Activated naive CD4-positive, alpha-beta T cell treated with anti-CD3 and anti-CD28 coated beads, Interleukin-2, amount 50 U/mL, for 72 hours (primary cell): Measurements from ENCODE around the gene GXYLT1. TPM values are rescaled to one million over a fixed set of nuclear protein-coding genes. Genes with fewer than 3 reads are reported as not detected.
"Not testable (repeated sequence)": the region's sequence is repeated elsewhere in the genome, so short reads cannot be mapped to it uniquely, and the experiment has no call there.

Source experiments
- ATAC-seq, 2 donors: fragments of 150-1000 bp; cut with Tn5 transposase; 2 replicates each; pipeline ENCODE4 v1.10.0; 2021; ENCODE audit warnings: mild to moderate bottlenecking in 2 of 2, moderate library complexity in 2 of 2
- DNase-seq, 2 donors: peaks; one replicate each; pipeline ENCODE4 v3.0.0; 2021 to 2022; ENCODE audit warnings: low spot score in 2 of 2
- H3K27ac Mint-ChIP-seq, 2 donors: one replicate each; pipeline ENCODE4 v1.8.0; 2022; ENCODE audit warnings: mild to moderate bottlenecking in 2 of 2, mixed read lengths in 2 of 2
- H3K36me3 Mint-ChIP-seq, 2 donors: one replicate each; pipeline ENCODE4 v1.8.0; 2022; ENCODE audit warnings: mixed read lengths in 2 of 2
- H3K9me3 Mint-ChIP-seq, 2 donors: one replicate each; pipeline ENCODE4 v1.8.0; 2022; ENCODE audit warnings: mixed read lengths in 2 of 2
- total RNA-seq, 2 donors: library from RNA; stranded (reverse); gene quantifications; one replicate each; pipeline ENCODE4 v1.2.3, GENCODE V29; 2022

The GXYLT1 gene
- total RNA-seq, 2 donors from 2014 or later: 7.0 to 8.8 TPM

DNA sequence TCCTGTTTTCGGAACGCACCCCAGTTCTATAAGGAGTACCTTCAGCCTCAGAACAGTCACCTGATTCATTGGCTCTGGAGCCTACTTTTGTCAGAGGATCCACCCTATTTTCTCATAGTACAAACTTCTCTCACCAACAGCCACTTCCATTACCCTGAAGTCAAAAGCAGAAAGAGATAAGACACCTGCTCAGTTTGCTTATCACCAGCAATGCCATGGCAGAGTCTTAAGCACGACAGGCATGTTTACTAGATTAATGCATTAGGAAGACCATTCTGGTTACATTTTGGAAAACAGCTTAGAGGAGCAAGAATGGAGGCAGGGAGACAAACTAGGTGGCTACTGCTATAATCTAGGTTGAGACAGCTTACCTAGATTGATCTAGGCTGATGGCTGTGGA is 67.7 kb downstream of the GXYLT1 start:
- no peaks in the 10 kb centered on the region for H3K36me3 Mint-ChIP-seq
- ATAC-seq: no peak
- H3K27ac Mint-ChIP-seq: no peak overlapping the region
- peaks cover 0 to 9% of the 10 kb centered on the region in 2 donors for H3K9me3 Mint-ChIP-seq
- no peak for DNase-seq

DNA sequence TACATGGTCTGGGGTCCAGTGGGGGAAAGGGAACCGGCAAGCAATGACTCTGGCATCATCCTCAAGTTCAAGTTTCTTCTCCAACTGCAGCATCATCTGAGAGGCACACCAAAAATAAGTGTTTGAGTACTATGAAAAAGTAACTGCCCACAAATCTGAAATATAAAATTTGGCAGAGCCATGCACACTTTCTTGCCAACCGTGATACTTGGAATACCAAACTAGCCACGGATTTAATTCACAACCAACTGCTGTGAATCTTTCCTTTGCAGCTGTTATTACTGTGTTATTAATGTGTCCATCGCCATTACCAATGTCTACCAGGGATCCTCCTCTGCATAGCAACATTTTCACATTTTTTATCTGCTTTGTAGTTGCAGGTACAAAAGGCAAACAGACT is 74.6 kb downstream of the GXYLT1 start:
- Mint-ChIP-seq H3K9me3 (peaks cover 0 to 12% of the 10 kb centered on the region in 2 donors), H3K36me3 (peaks cover 0 to 11% of the 10 kb centered on the region in 2 donors), H3K27ac (no peak overlapping the region)
- ATAC-seq (no peak), DNase-seq (no peak)

DNA sequence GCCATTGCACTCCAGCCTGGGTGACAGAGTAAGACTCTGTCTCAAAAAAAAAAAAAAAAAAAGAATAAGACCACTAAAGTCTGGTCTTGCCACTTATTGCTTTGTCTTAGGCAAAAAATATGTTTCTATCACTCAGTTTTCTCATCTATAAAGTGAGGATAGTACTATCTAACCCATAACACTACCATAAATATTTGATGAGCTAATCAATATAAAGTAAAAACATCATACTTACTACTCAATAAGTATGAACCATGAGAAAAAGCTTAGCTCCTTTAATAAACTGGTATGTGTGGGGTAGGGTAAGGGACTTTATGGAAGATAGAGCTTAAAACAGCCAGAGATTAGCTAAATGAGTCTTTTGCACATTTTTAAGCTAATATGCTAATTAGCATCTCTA is 85.5 kb downstream of the GXYLT1 start:
- H3K36me3 Mint-ChIP-seq: peaks cover 10 to 13% of the 10 kb centered on the region in 2 donors
- DNase-seq (no peak), ATAC-seq (no peak)
- peaks cover 2 to 10% of the 10 kb centered on the region in 2 donors for H3K9me3 Mint-ChIP-seq
- H3K27ac Mint-ChIP-seq: no peak overlapping the region

DNA sequence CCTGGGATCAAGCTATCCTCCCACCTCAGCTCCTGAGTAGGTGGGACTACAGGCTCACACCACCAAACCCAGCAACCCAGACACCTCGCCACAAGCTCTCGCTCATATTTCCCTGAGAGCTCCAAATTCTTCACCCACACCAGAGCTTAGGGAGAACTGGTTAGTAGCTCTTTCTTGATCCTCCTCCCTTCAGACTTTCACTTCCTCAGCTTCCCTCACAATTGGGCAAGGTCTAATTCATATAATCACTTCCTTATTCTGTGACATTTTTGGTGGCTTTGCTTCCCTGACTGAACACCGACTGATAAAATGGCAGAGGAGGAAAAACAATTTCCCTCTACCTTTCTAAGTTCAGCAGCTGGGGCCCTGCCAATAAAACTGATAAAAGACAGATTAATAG is 88.5 kb downstream of the GXYLT1 start:
- Mint-ChIP-seq H3K27ac (no peak overlapping the region), H3K36me3 (no peaks in the 10 kb centered on the region), H3K9me3 (no peaks in the 10 kb centered on the region)
- ATAC-seq (no peak), DNase-seq (no peak)

DNA sequence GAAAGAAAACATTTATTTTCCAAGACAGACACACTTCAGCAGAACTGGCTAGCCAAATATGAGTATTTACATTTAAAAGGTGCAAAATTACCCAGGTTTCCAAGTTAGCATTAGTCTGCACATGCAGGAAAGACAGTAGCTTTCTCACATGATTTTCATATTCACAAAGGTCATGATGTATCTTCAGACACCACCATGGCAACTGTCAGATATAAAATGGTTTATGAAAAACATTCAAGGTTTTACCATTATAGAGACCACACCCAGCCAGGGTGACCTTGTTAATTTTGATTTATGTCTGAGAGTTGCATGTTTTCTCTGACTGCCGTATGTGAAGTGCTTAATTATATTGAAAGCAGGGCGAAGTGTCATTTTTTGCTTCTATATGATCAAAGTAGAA is 91.2 kb downstream of the GXYLT1 start:
- H3K27ac Mint-ChIP-seq: no peak overlapping the region
- ATAC-seq: no peak
- H3K9me3 Mint-ChIP-seq: no peaks in the 10 kb centered on the region

DNA sequence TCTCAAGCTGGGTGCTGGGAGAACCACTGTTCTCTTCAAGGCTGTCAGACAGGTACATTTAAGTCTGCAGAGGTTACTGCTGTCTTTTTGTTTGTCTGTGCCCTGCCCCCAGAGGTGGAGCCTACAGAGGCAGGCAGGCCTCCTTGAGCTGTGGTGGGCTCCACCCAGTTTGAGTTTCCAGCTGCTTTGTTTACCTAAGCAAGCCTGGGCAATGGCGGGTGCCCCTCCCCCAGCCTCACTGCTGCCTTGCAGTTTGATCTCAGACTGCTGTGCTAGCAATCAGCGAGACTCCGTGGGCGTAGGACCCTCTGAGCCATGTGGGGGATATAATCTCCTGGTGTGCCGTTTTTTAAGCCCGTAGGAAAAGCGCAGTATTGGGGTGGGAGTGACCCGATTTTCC is 95.7 kb downstream of the GXYLT1 start:
- H3K36me3 Mint-ChIP-seq: peaks cover 0 to 19% of the 10 kb centered on the region in 2 donors
- ATAC-seq, DNase-seq, H3K27ac Mint-ChIP-seq: not testable (repeated sequence)
- peaks cover 10 to 16% of the 10 kb centered on the region in 2 donors for H3K9me3 Mint-ChIP-seq

More for the DNA sequence above, 91.2 kb downstream of the GXYLT1 start:
- DNase-seq: no peak
- H3K36me3 Mint-ChIP-seq: peaks cover 0 to 3% of the 10 kb centered on the region in 2 donors

DNA sequence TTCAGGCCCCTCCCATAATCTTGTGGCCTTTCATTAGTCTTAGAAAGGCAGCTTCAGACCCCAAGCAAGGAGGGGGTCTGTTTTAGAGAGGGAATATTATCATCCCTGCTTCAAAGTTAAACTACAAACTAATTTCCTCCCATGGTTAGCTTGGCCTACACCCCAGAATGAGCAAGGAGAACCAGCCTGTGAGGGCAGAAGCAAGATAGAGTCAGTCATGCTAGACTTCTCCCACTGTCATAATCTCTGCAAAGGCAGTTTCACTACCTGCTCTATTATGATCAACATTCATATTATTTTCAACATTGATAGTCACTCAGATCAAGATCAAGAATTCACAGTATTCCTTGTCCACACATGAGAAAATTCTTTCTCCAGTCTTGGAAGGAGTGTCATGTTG is 105.1 kb downstream of the GXYLT1 start:
- Mint-ChIP-seq H3K36me3 (no peaks in the 10 kb centered on the region), H3K9me3 (no peaks in the 10 kb centered on the region), H3K27ac (no peak overlapping the region)
- DNase-seq: no peak
- ATAC-seq: no peak

DNA sequence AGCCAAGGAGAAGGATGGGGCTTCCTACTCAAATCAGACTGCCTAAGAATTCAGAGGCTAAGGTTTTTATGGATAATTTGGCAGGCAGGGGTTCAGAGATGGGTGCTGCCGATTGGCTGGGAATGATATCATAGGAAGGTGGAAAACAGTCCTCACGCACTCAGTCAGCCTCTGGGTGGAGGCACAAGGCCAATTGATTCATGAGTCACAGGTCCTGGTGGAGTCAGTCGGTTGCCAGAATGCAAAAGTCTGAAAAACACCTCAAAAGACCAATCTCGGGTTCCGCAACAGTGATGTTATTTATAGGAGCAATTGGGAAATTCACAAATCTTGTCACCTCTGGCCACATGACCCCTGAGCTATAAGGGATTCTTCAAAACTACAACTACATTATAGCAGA is 105.5 kb downstream of the GXYLT1 start:
- H3K36me3 Mint-ChIP-seq: no peaks in the 10 kb centered on the region
- DNase-seq (no peak), ATAC-seq (no peak)
- no peak overlapping the region for H3K27ac Mint-ChIP-seq
- H3K9me3 Mint-ChIP-seq: no peaks in the 10 kb centered on the region

DNA sequence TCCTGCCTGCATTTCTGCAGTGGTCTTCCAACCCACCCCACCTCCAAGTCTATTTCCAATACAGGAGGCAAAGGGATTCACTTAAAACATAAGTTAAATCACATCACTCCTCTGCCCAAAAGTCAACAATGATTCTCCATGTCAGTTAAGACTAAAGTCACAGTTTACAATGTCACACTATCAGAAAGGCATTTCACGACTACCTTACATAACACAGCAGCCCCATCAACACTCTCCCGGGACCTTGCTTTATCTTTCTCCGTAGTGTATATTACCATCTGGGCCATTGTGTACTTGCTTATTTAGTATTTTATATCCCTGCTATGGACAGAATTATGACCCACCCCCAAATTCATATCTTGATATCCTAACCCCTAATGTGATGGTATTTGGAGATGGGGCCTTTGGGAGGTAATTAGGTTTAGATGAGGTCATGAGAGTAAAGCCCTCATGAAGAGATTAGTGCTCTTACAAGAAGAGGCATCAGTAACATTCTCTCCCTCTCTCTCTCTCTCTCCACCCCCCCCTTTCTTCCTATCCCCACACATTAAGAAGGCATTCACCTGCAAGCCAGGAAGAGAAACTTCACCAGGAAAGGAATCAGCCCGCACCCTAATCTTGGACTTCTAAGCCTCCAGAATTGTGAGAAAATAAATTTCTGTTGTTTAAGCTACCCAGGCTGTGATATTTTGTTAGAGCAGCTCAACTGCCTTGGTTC is 112.7 kb downstream of the GXYLT1 start:
- Mint-ChIP-seq H3K9me3 (no peaks in the 10 kb centered on the region), H3K36me3 (no peaks in the 10 kb centered on the region), H3K27ac (no peak overlapping the region)
- no peak for ATAC-seq
- no peak for DNase-seq

Other genes with a start within 250 kb of the GXYLT1 start
- 10 to 100 TPM; 28.2 to 53.6 TPM for gene YAF2, start 93.4 kb upstream of the GXYLT1 start, total RNA-seq
- 10 to 100 TPM; 66.1 to 99.4 TPM for gene ZCRB1, start 181.2 kb upstream of the GXYLT1 start, total RNA-seq
- gene PPHLN1, start 181.3 kb upstream of the GXYLT1 start, total RNA-seq: 10 to 100 TPM; 62.8 to 91.0 TPM